ENCODE results near the gene ARAP2. TPM values are rescaled to one million over a fixed set of nuclear protein-coding genes. Genes with fewer than 3 reads are reported as not detected.

Gene ARAP2
- total and polyA plus RNA-seq, 9 of the 15 experiments (the other 6 are each of a cell fraction or from before 2014, with no cell fraction given) = 0.03 to 0.35 (median 0.11) TPM; not detected in 4

DNA sequence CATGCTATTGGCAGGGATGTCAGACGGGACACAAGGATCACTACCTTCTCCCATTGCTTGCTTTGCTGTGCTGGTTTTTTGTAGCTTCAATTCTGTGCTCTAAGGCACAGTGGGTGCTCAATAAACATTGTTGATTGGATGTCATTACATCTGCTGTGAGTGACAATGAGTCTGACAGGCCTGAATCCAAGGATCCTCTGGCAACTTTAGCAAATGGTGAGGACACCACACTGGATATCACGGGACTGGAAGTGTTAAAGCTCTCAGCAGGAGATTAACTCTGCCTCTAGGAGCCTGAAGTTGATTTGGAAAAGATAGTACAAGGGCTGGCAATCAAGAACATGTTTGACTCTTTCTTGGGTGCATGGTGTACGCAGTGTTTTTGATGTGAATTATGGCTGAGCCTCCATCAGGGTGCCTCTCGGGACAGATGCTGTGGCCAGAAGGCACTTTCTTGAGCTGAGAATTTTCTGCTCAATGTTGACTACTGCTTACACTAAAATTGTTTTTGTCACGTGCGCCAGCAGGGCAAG is 217.9 kb downstream of the ARAP2 start:
- no peaks in the 10 kb centered on the region for H3K79me2 ChIP-seq (ENCODE audit: control insufficient read depth, insufficient read depth, low read length)
- no peaks in the 10 kb centered on the region for H3K27me3 ChIP-seq (ENCODE audit: control insufficient read depth in 2 of 2, insufficient read depth in 2 of 2, low read length in 2 of 2)
- intact Hi-C loops (cut with micrococcal nuclease) (no loop called here), in situ Hi-C loops (cut with MboI) (no loop called here)
- DNase-seq (ENCODE audit: extremely low read depth in 1 of 4, low spot score in 3 of 4) (no peak), ATAC-seq (no peak), FAIRE-seq (no peak)
- no peak overlapping the region for H3K4me3 ChIP-seq
- WGBS (ENCODE audit: insufficient coverage, low coverage, missing lambda C conversion rate) = 2% methylated on average over 6 of the region's 6 CpGs
- CTCF ChIA-PET (ENCODE audit: low intra/inter-chr PET ratio) = no interaction called here
- H3K9me1 ChIP-seq (ENCODE audit: control insufficient read depth, insufficient read depth, low read length) = no peaks in the 10 kb centered on the region
- no peaks in the 10 kb centered on the region for H3K4me1 ChIP-seq (replicated peaks in 1 of 2; ENCODE audit: control insufficient read depth in 2 of 2, insufficient read depth in 2 of 2, low read length in 2 of 2)
- POLR2A ChIA-PET = no interaction called here
- no TSS peak for BruUV-seq (replicated peaks)
- no peaks in the 10 kb centered on the region for H3K36me3 ChIP-seq (ENCODE audit: control insufficient read depth, insufficient read depth, low read length)
- no peak for TF ChIP-seq NONO (IDR thresholded peaks at IDR 0.05; ENCODE audit: low read depth in 2 of 2, low read length in 1 of 2)
- TF ChIP-seq EWSR1 (IDR thresholded peaks at IDR 0.05; ENCODE audit: borderline replicate concordance, low read depth, partially characterized antibody) = no peak
- no peak for TF ChIP-seq BRF2 (IDR thresholded peaks at IDR 0.05; ENCODE audit: borderline replicate concordance, insufficient read depth, insufficient read length)
- no peak for TF ChIP-seq SMAD1 (IDR thresholded peaks at IDR 0.05; ENCODE audit: low read depth, low read length, partially characterized antibody)
- TF ChIP-seq ZNF512 (tag; IDR thresholded peaks at IDR 0.05) = no peak
- TF ChIP-seq ETS2 (tag; IDR thresholded peaks at IDR 0.05; ENCODE audit: borderline replicate concordance, poor library complexity, severe bottlenecking) = no peak
- no peaks in the 10 kb centered on the region for H3K9me3 ChIP-seq (replicated peaks; ENCODE audit: control insufficient read depth, insufficient read depth, low read depth, low read length)
- H3K4me2 ChIP-seq (ENCODE audit: insufficient read depth, low read length) = no peak overlapping the region
- no peak overlapping the region for H3K27ac ChIP-seq (ENCODE audit: extremely low read depth, low read depth, low read length)
- no peak overlapping the region for H3K9ac ChIP-seq (ENCODE audit: insufficient read depth in 1 of 2, low read depth in 2 of 2, low read length in 2 of 2)
- no peak overlapping the region for H2AFZ ChIP-seq (ENCODE audit: low read depth, low read length)
- no peaks in the 10 kb centered on the region for H4K20me1 ChIP-seq (replicated peaks; ENCODE audit: control insufficient read depth, insufficient read depth, low read length)
